Central memory CD4-positive, alpha-beta T cell (primary cell): ENCODE results near the gene ZNF638.

Experiments
- DNase-seq: peaks from one replicate; pipeline ENCODE4 v3.0.0; 2022

ZNF638 gene

DNA sequence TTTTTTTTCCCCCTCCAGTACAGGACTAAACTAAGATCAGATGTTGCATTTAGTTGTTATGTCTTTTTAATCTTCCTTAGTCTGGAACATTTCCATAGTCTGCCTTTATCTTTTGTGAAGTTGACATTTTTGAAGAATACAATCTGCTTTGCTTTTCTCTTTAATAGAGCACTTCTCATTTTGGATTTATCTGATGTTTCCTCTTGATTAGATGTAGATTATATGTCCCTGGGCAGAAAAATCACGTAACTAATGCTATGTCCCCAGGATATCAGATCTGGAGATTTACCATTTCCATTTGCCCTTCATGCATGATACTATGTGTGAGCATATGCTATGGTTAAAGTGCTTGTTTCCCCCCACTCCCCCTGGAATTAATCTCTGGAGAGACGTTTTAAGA is 6.2 kb downstream of the ZNF638 start:
- DNase-seq, result no peak

DNA sequence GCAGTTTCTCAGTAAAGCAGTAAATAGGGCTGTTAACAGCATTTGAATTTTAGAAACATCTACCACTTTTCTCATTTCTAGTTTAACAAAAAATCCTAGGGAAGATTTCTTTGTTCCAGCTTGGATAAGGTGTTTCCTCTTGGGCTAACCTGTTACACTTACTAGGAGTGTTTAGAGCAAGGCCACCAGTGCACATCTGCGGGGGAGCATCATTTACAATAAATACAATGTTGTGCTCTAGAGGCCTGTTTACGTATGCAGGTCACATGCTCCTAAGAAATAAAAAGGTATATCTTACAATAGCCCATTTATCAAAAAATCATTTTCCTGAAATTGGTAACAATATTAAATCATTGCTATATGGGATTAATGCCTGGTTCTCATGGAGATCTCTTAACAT is 8.1 kb downstream of the ZNF638 start:
- no peak for DNase-seq

DNA sequence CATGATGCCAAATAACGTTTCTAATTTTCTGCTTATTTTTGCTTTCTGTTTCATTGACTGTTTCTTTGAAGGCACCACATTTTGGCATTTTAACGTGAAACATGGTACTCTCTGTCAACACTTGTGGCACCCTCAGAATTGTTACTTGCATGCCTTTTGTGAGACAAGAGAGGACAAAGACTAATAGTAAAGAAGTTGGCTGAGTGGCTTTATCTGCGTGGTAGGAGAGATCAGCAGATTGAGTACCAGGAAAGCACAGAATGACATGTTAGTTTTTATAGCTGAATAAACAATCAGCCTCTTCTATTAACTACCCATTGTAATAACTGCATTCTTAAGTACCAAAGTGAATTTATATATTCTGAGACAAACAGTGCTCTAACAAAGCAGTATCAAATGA is 8.6 kb downstream of the ZNF638 start:
- no peak for DNase-seq

DNA sequence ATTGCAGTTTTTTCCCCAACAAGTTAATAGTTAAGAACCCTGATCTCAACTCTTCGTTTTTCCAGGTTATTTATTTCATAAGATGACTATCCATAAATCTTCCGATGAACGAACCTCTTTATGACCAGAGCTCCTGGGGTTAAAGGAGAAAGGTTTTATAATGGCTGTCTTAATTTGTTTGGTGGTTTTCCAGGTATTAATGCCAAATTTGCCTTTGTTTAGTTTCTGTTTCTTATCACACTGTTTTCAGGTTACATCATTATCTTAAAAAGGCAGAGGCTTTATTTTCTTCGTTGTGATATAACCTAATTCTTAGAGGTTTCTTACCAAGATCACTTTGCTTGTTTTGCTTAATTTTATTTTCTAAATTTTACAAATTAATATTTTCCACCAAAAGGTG is 10.1 kb downstream of the ZNF638 start:
- no peak for DNase-seq

DNA sequence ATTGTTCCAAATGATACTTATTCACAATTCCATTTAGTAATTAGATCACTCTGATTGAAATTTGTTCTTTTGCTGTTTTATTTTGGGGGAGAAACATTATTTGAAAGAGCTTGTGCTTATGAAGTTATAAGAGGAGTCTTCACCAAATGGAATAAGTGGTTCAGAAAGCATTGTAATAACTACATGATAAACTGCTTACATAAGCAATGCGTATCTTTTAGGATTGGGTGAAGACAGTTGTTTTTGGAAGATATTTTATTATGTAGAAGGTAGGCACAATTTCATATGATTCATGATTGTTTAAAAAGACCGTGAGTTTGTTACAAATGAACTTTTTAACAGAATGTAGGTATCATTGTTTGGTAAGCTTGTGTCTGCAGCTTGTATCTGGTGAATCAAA is 14.5 kb downstream of the ZNF638 start:
- no peak for DNase-seq

DNA sequence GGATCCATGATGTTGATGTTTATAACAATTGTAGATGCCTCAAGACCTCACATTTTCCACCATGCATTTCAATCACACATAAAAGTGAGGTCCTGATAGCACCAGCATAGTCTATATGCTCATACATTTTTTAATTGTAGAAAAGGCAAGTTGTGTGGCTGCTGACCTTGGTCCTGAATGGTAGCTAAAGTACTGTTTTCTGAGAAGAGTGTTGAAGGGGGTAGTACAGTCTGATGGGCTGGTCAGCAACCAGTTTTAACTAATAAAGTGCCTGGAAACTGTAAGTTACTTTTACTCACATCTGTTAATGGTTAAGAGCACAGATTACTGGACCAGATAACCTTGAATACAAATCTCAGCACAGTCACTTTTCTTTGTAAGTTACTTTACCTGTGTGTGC is 15.9 kb downstream of the ZNF638 start:
- no peak for DNase-seq

DNA sequence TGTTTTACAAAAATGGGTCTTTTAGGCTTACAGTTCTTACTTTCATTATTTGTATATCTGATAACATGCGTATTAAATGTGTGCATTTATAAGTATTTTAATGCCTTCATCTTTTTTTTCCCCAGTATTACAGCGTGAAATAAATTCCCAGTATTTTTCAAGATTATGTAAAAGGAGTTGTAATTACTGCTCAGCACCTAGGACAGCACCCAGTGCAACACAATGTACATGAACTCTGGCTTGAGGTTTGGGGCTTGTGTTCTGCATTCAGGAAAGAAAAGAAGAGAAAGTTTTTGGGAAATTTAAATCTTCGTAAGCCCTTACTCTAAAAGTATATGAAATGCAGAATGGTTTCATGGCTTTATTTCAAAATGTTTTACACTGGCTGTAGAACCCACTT is 16.7 kb downstream of the ZNF638 start:
- DNase-seq, result no peak

DNA sequence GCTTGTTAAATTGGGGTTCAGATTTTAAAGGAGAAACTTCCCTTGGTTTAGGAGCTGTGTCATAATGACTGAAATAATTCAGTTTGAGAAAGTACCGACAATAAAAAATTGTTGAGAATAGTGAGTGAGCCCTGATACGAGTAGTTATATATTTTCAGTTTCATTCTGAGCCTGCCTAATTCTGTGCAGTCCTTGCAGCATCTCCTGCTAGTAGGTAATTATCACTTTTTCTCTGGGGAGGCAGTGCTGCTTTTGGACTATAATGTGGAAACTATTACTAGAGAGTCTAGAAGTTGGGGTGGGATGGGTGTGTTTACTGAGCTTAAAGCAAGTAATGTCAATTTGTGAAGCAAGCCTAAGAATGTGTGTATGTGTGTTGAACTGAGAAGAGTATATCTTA is 21.7 kb downstream of the ZNF638 start:
- no peak for DNase-seq

DNA sequence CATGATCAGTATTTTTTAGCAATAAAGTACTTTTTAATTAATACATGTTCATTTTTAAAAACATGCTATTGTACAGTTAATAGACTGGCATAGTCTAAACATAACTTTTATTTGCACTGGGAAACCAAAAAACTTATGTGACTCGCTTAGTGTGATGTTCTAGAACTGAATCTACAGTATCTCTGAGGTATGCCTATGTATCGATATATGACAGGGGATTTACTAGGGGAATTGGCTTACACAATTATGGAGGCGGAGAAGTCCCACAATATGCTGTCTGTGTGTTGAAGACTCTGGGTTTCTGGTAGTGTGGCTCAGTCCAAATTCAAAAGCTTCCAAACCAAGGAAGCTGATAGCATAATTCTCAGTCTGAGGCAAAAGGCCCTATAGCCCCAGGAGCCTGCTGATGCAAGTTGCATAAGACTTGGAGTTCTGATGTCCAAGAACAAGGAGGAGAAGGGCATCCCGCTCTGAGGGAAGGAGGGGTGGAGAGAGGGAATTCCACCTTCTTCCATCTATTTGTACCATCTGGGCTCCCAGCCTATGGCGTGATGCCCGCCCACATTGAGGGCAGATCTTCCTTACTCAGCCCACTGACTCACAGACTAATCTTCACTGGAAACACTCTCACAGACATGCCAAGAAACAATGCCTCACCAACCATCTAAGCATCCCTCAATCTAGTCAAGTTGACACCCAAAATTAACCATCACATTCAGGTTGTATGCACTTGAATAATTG is 27.5 kb downstream of the ZNF638 start:
- DNase-seq, result no peak

DNA sequence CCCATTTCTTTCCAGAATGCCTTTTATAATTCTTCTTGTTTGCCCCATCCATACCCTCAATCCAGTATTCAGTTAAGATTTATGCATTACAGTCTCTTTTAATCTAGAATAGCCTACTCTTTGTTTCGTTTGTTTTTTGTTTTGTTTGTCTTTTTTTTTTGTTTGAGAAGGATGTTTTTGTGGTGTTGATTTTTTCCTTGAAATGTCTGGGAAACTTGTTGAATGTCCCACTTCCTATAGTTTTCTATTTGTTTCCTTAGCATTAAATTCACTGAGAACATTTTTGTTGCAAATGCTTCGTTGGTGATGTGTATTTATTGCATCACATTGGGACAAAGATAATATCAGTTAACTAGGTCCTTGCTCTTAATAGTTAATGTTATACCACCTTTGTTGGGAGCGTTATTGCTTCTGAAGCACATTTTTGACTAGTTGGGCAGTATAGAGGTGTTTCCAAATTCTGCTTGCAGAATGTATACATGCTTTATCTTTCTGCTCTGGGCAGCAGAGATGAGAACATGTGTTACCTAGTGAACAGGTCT is 28.9 kb downstream of the ZNF638 start:
- DNase-seq, result no peak

DNA sequence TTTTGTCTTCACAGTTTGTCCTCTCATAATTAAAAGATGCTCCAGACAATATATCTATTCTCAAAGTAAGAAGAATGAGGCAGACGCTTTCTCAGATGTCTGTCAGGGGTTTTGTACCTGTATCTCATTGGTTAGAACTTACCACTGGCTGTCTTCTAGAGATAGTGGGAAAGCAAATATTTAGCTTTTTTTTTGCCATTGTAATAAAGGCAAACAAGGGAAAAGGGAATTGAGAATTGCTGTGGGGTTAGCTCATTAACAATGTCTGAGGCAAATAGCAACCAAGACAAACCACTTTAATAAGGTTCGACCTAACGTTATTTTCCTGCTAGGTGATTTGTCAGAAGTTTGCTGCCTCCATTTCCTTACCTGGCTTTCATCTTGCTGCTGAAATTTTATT is 30.0 kb downstream of the ZNF638 start:
- DNase-seq, result no peak

DNA sequence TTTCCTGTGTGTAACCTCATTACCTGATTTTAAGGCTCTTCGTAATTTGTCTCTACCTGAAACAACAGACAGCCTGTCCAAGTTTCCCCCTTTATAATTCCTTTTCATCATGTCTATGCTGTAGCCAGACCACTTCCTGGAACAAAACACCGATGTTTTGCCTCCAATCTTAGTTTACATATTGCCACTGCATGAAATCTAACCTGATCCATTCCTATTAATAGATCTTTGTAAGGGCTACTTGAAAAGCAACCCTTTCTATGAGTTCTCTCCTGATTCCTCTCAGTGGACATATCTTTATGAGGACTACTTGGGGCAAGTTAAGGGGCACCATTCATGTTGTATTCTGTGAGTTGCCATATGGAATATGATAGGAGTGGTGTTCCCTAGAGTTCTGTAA is 30.9 kb downstream of the ZNF638 start:
- DNase-seq, result no peak

DNA sequence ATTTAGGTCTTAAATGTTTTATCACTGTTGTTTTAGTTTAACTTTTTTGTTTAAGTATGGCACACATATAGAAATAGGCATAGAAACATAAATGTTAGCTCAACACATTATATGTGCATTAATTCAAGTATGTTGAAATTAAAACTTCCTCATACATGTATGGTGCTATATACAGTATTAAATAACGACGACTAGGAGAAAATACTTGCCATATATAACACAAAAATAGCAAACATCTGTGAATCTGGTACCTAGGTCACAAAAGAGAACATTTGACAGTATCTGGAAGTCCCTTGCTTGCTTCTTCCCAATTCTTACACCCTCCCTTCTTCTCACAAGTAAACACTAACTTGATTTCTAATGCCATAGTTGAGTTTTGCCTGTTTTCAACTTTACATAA is 38.4 kb downstream of the ZNF638 start:
- no peak for DNase-seq

DNA sequence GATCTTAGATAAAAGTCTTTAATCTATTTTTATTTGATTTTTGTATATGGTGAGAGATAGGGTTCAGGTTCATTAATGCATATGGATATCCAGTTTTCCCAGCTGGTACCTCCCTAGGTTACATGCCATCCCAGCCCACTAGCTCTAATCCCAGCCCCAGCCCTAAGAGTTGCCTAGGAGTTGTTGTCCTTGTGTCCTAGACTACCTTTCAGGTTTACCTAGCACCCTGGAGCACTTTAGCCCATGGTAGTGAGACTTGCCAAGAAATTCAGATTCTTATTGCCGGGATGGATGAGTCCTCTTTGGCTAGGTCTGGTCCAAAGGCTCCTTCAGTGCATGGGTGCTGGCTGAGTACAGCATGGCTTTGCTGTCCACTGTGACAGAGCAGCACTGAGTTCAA is 40.5 kb downstream of the ZNF638 start:
- DNase-seq, result no peak

DNA sequence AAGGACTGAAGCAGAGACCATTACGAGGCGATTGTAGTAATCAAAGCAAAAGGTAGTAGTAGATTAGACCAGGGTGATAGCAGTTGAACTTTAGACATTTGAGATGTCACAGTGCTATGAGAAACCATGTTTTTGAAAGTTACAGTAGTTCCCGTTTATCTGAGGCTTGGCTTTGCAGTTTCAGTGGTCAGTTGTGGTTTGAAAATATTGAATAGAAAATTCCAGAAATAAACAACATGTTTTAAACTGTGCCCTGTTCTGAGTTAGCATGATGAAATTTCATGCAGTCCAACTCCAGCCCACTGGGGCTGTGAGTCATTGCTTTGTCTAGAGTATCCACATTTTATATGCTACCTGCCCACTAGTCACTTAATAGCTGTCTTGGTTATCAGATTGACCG is 47.5 kb downstream of the ZNF638 start:
- no peak for DNase-seq

DNA sequence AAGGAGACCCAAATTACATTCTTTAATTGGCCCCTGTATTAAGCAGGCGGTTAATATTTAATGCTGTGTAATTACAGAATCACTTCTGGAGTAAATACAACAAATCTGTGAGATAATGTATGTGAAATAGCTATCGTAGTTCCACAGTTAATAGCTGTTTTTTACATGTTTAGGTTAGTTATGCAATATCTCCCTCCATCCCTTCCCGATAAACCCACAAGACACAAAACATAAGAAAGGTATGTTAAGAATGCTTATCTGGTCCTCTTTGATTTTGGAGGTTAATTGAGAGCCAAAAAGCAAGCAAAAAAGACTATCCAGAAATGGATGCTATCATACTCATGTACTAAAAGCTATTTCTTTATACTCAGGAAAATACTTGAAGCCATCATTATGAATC is 49.1 kb downstream of the ZNF638 start:
- DNase-seq, result no peak

DNA sequence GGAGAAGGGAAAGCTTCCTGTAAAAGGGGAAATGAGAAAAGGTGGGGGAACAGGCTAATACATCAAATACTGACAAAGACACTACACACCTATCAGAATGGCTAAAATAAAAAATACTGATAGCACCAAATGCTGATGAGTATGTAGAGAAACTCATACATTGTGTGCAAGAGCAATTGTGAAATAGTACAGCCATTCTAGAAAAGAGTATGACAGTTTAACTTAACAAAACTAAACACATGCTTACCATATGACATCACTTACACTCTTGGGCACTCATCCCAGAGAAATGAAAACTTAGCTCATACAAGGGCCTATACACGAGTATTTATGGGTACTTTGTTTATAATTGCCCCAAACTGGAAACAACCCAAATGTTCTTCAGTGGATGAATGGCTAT is 53.4 kb downstream of the ZNF638 start:
- DNase-seq, result no peak

DNA sequence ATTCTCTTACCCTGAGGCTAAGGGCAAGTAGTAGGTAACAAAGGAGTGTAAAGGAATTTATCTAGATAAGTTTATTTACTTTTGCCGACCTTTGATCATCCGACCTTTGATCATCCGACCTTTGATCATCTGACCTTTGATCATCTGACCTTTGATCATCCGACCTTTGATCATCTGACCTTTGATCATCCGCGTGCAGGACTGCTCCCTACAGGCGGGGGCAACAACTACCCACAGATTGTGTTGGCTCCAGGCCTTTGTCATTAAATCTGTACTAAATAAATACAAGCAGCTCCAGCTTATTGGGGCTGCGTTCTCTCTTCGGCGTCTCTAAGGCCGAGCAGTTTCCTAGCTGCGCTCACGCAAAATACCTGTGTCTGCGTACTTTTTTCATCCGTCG is 56.6 kb downstream of the ZNF638 start:
- DNase-seq, result no peak

DNA sequence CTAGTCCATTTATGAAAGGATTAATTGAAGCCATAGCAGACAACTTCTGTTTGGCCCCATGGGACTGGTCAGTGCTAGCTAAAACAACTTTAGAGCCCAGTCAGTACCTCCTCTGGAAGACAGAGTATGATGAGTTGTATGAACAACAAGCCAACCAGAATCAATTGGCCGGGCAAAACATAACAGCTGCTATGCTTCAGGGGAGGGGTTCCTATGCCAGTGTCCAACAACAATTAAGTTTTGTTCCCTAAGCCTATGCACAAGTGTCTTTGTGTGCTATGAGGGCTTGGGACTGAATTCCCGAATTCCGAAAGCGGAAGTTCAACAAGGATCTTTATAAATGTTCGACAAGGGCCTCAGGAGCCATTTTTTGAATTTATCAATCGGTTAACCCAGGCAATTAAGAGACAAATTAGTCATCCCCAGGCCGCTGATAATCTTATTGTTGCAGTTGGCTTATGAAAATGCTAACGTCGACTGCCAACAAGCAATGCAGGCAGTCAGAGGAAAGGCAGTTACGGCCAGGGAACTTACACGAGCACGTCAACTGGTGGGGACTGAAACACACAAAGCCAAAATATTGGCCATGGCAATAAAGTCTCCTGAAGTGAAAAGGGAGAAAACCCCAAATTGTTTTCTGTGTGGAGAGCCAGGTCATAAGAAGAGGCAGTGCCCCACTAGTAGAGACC is 57.9 kb downstream of the ZNF638 start:
- DNase-seq, result no peak

DNA sequence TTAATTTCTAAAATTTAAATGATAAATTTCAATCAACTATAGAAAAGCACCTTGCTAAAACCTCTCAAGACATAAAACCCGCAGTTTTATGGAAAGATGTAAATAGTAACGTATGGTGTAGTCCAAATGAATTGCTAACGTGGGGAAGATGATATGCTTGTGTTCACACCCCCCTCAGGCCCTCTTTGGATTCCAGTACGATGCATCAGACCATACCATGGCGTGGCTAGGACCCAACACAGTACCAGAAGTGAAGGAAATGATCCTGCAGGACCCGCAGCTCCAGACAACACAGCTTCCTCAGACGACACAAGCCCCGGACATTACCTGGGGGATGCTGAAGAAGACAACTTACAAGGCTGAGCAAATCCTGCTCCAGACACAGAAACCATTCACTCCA is 61.6 kb downstream of the ZNF638 start:
- DNase-seq, result no peak

DNA sequence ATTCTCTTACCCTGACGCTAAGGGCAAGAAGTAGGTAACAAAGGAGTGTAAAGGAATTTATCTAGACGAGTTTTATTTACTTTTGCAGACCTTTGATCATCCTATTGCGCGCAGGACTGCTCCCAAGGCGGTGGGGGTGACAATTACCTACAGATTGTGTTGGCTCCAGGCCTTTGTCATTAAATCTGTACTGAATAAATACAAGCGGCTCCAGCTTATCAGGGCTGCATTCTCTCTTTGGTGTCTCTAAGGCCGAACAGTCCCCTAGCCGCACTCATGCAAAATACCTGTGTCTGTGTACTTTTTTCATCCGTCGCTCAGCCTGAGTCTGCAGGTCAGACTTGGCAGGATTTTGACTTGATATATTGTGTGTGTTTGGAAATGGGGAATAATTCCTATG is 63.9 kb downstream of the ZNF638 start:
- no peak for DNase-seq

DNA sequence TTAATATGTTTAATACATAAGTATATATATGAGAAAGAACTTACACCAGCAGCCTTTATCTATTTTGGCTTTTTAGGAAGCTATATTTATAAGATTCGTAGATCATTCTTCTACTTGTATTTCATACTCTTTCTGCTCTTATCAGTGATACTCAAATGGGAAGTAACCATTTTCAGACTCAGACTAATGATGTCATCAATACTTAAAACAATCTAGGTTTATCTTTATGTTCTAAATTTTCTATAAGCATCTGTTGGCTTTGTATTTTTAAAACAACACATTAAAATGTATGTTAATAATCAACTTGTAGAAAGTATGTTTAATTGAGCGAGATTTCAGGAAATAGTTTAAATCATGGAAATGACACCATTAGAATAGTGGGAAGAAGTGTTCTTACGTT is 70.8 kb downstream of the ZNF638 start:
- DNase-seq, result no peak

DNA sequence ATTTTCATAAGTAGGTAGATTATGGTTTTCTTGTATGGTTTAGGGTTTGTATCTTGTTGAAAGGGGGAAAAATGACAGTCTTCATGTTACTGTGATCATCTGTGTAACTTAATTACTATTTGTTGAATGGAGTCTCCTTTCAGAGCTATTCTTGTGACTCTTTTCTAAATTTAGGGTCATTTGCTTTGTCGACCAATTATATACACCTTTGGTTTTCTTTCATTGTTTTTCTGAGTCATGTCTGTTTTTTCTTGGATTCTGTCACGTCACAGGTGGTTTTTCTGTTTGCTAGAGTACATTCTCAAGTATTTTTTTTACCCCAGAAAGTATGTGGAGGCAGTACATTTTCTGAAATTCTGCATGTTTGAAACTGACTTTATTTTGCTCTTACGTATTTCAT is 78.0 kb downstream of the ZNF638 start:
- no peak for DNase-seq

DNA sequence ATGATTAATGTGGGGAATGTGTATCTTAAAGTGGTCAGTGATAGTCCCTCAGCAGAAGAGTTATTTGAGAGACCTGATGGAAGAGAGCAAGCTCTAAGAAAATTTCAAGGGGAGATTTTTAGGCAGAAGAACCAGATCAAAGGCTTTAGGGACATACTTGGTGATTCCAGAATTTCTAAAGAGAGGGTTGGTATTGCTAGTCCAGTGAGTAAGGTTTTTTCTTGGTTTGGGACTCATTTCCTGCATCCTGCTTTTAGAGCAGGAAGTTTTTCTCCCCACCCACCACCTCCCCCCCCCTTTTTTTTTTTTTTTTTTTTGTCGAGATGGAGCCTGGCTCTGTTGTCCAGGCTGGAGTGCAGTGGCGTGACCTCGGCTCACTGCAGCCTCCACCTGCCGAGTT is 79.1 kb downstream of the ZNF638 start:
- no peak for DNase-seq

DNA sequence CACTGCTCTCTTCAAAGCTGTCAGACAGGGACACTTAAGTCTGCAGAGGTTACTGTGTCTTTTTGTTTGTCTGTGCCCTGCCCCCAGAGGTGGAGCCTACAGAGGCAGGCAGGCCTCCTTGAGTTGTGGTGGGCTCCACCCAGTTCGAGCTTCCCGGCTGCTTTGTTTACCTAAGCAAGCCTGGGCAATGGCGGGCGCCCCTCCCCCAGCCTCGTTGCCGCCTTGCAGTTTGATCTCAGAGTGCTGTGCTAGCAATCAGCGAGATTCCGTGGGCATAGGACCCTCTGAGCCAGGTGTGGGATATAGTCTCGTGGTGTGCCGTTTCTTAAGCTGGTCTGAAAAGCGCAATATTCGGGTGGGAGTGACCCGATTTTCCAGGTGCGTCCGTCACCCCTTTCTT is 85.3 kb downstream of the ZNF638 start:
- DNase-seq, result peak; percentile 49
